NCI-H1930 (cell line): ENCODE data around the gene NKPD1.

ENCODE experiments used
- DNase-seq, 2 experiments: peaks; one replicate each; lab custom pipeline; 2025; lab: John Stamatoyannopoulos, UW

The NKPD1 gene

GRCh38 chr19:45156011-45156630 is 4.7 kb downstream of the NKPD1 start:
- DNase-seq, result no peak

- DNase-seq, result no peak
Measured at GRCh38 chr19:45154064-45154827, 6.5 kb downstream of the NKPD1 start.

GRCh38 chr19:45153339-45154063 is 7.3 kb downstream of the NKPD1 start:
- no peak for DNase-seq

- DNase-seq, result no peak
Measured at GRCh38 chr19:45152504-45153338, 8.1 kb downstream of the NKPD1 start.

- DNase-seq, result no peak
Measured at GRCh38 chr19:45151821-45152503, 8.8 kb downstream of the NKPD1 start.

GRCh38 chr19:45151320-45151719 is 9.5 kb downstream of the NKPD1 start:
- DNase-seq, result no peak

- no peak for DNase-seq
Measured at GRCh38 chr19:45150751-45151281, 10.0 kb downstream of the NKPD1 start.

GRCh38 chr19:45150180-45150579 is 10.6 kb downstream of the NKPD1 start:
- no peak for DNase-seq

GRCh38 chr19:45149129-45149528 is 11.7 kb downstream of the NKPD1 start:
- no peak for DNase-seq

- no peak for DNase-seq
Measured at GRCh38 chr19:45147835-45148676, 12.7 kb downstream of the NKPD1 start.

GRCh38 chr19:45146741-45147205 is 14.0 kb downstream of the NKPD1 start:
- DNase-seq, result no peak

- DNase-seq, result no peak
Measured at GRCh38 chr19:45146251-45146650, 14.5 kb downstream of the NKPD1 start.

- DNase-seq, result no peak
Measured at GRCh38 chr19:45145270-45146189, 15.3 kb downstream of the NKPD1 start.

GRCh38 chr19:45144431-45145269 is 16.1 kb downstream of the NKPD1 start:
- DNase-seq, result no peak

- no peak for DNase-seq
Measured at GRCh38 chr19:45142726-45143110, 18.1 kb downstream of the NKPD1 start.

- DNase-seq, result no peak
Measured at GRCh38 chr19:45142016-45142725, 18.6 kb downstream of the NKPD1 start.

GRCh38 chr19:45141203-45141900 is 19.4 kb downstream of the NKPD1 start:
- no peak for DNase-seq
